Brain pericyte (primary cell): ENCODE measurements around the gene ADAMTS10.
A peak's percentile ranks its signal among the peaks of the same experiment; 100 is the strongest.
"Not testable (repeated sequence)": the region's sequence is repeated elsewhere in the genome, so short reads cannot be mapped to it uniquely, and the experiment has no call there.

Experiments used
- DNase-seq: peaks from one replicate; pipeline ENCODE4 v3.0.0-alpha.2; 2012; ENCODE audit warnings: low read depth, low spot score

ADAMTS10 gene

GRCh38 chr19:8593931-8594330 lies 16.6 kb downstream of the ADAMTS10 start:
- no peak for DNase-seq

DNA sequence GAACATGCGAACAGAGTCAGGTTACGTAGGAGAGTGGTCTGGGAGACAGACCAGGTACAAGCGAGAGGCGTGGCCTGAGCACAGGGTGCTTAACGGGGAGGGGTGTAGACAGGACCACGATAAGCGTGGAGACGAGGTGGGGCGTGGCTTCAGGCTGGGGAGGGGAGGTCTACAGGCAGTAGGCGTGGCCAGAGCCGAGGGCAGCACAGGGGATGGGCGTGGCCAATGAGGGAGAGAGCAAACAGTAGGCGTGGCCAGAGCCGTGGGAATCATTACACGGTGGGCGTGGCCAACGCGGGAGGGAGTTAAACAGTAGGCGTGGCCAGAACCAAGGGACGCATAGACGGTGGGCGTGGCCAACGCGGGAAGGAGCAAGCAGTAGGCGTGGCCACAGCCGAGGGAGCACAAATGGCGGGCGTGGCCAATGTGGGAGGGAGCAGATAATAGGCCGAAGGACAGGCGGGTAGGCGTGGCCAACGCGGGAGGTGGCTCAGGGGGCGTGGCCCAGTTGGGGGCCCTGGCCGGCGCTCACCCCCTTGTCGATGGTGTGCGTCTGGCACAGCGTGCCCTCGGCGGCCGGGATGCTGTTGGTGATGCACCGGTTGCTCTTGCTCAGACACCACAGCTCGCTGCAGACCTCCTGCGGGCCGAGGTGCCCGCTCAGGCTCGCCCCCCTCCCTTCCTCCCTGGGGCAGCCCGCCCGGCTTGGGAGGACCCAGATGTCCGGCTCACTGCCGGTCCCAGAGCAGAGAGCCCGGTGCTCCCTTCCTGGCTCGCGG lies 18.1 kb downstream of the ADAMTS10 start:
- DNase-seq = peak; percentile 99

DNA sequence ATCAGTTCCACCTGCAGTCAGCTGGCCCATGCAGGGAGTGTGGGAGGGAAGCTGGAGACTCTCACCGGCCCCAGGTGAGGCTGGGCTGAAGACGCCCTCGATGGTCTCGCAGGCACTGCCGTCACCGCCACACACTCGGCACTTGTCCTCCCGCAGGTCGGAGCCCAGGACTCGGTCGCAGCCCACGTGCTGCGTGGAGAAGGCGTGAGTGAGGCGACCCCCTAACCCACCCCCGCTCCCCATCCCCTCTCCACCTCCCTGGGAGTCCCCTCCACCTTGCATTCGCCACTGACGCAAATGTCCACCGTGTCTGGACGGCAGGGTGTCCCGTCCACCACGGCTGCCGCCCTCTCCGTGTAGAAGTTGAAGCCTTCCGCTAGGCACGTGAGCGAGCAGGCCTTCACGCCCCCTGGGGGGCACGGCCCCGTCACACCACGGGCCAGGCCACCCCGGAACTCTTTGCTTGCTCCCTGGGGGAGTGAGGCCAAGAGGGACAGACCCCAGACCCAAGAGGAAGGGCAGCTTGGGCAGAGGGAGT lies 21.3 kb downstream of the ADAMTS10 start:
- DNase-seq = no peak

DNA sequence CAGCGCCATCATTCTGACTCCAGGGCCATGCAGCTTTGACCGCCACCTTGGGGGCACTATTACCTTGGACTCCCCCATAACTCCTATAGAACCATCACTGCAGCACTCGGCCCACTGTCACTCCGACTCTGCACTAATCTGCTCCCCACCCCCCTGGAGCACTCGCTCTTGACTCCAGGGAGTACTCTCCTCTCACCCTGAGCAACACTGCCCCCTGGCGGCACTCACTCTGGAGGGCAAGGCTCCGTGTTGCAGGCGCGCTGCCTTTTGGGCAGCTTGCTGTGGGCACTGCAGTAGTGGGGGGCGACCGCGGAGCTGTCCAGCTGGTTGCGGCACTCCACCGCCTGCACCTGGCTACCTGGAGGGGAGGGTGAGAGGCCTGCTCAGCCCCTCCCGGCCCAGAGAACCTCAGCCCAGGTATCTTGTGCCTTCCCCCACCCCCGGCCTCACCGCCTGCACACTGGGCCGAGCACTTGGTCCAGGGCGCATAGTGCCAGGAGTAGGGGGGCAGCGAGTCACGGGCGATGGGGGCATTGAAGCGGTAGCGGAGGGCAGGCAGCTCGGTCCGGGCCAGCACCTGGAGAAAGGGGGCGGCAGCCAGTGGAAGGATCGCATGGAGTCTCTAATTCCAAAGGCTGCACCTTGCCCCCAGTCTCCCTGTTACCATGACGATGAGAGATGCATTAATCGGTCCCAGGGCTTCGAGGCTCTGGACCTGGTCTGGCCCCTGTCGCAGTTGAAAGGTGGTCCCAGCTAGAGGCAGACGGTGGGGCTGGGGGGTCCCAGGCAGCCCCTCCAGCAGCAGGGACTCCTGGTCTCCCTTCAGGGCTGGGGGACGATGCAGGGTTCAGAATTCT lies 24.4 kb downstream of the ADAMTS10 start:
- no peak for DNase-seq

DNA sequence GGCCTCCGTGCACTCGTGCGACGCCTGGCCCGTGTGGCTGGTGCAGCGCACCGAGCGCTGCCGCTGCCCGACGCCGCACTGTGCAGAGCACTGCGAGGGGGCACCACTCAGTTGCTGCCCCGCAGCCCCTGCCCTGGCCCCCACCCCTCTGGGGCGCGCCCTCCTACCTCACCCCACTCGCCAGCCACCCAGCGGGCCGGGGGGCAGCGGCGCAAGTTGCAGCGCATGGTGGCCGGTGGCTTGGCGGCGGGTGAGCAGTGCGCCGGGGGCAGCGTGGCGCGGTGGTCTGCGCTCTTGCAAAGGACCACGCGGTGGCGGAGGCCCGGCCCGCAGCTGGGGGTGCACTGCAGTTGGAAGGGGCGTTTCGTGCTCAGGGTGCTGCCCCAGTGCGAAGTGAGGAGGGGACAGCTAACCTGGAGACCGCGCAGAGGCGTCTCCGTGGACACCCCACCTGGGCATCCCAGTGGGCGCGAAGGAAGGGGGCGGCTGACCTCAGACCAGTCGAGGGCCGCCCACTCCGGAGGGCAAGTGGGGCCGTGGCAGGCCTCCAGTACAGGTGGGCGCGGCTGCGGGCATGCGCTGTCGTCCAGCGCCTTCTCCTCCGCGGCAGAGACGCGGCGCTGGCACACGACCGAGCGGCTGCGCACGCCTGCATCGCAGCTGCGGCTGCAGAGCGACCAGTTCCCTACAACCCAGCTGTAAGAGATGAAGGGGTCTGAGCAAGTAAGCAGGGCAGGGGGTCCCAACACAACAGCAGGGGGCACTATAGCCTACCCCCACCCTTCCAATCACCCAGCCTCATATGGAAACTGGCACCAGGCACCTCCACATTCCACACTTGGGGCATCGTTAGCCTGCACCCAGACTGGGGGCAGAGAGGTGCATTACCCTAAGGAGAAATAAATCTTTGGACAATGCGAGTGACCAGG lies 25.3 kb downstream of the ADAMTS10 start:
- no peak for DNase-seq

GRCh38 chr19:8580710-8581281 lies 29.7 kb downstream of the ADAMTS10 start:
- no peak for DNase-seq

DNA sequence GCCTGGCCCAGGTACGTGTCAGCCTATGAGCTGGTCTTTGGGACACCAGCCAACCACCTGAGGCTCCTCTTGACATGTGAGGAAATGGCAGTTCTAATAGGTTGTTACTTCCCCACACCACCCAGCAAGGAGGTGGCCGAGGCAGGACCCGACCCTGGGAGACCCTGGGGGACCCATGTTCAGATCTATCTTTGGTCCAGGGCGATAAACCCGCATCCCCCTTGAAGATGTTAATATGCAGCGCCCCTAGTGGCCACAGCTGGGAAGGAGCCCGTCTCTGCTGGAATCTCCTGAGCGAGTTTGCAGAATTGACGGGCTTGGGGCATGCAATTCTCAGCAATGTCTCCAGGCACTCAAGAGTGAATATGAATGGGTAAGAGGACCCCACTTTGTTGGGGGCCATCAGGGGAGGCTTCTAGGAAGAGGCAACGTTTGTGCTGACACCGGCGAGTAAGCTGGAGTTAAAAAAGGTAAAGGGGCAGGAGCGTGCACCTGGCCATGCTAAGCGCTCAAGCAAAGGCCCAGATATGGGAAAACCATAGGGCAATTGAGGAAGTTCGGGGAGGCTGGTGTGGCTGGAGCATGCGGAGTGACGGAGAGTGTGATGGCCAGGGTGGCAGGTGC lies 31.8 kb downstream of the ADAMTS10 start:
- DNase-seq = no peak

GRCh38 chr19:8577741-8578140 lies 32.8 kb downstream of the ADAMTS10 start:
- DNase-seq = no peak

GRCh38 chr19:8577247-8577646 lies 33.3 kb downstream of the ADAMTS10 start, which contains the start of gene MYO1F:
TSS of gene MYO1F (minus strand) at chr19:8577442. CDS start at chr19:8577309, 133 bp downstream.
- DNase-seq = no peak

DNA sequence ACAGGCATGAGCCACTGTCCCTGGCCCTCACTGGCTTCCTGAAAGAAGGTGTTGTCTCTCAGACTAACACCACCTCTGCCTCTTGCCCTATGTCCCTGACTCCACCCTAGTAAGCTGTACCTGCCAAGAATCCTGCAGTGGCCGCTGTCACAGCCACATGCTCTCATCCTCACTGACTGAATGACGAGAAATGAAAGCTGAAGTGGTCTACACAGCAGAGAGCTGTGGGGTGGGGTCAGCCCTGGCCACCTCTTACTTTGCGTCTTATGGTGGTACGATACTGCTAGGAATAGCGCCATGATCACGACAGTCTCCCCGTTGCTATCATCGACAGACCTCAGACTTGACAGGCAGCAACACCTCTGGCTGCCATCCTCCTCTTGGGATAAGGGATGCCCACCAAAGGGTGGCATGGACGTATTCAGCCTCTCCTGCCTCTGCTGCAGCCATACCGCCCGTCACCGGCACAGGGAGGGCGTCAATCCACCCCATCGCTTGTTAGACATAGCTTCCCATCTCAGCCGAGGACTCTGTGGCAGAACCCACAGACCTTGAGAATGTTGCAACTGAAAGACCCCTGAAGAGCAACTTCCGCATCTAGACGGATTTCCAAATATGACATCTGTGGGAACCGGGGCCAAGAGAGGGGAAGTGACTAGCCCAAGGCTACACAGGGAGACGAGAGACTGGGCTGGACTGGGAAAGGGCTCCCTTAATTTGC lies 34.1 kb downstream of the ADAMTS10 start:
- no peak for DNase-seq

DNA sequence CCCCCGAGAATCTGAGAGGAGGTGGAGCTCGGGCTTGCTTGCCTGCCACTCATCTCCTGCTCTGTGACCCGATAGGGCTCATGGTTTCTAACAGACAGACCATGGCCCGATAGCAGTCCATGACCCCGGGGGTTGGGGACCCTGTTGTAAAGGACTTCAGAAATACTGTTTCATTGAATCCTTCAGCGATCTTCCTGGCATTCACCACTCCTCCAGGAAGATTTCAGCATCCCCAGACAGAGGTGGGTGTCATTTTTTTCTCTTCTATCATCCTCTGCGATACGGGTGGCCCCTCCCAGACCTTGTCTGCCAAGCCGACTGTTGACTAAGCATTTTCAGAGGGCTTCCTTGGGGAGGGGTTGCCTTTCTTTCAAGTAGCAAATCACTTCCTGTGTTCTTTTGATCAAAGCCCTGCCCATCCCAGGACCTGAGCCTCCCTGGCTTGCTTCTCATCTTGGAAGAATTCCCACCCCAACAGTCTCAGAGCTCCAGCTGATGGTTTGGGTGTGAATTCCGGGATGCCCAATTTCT lies 35.0 kb downstream of the ADAMTS10 start:
- DNase-seq = no peak

- DNase-seq = not testable (repeated sequence)
Observed at GRCh38 chr19:8574619-8574922, 35.9 kb downstream of the ADAMTS10 start.

DNA sequence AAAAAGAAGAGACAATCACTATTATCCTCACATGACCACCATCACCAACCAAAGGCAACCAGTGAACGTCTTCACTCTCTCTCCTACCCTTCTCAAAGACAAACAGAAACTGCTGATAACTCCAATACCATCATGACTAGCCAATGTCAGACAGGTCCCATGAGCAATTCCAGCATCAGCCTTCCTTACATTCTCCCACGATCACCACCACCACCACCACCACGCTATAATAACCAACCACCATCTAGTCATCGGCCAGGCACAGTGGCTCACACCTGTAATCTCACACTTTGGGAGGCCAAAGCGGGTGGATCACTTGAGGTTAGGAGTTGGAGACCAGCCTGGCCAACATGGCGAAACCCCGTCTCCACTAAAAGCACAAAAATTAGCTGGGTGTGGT lies 37.2 kb downstream of the ADAMTS10 start:
- DNase-seq = no peak

DNA sequence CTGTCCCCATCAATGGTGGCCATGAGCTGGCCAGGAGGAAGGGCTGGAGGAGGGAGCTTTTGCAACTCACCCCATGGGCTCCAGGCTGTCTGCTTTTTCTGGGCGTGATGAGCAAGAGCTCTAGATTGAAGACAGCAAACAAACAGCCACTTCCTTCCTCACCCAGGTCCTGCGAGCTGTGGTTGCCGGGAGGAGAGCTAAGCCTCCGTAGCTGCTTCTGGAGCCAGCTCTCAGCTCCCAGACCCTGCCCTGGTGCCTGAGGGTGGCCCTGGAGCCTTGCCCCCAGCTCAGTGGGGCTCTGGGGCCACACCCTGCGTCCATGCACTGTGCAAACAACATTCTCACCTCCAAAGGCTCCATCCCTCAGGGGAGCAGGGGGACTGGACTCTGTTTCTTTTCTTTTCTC lies 39.5 kb downstream of the ADAMTS10 start:
- DNase-seq = no peak

GRCh38 chr19:8569066-8569771 lies 41.3 kb downstream of the ADAMTS10 start:
- DNase-seq = no peak

DNA sequence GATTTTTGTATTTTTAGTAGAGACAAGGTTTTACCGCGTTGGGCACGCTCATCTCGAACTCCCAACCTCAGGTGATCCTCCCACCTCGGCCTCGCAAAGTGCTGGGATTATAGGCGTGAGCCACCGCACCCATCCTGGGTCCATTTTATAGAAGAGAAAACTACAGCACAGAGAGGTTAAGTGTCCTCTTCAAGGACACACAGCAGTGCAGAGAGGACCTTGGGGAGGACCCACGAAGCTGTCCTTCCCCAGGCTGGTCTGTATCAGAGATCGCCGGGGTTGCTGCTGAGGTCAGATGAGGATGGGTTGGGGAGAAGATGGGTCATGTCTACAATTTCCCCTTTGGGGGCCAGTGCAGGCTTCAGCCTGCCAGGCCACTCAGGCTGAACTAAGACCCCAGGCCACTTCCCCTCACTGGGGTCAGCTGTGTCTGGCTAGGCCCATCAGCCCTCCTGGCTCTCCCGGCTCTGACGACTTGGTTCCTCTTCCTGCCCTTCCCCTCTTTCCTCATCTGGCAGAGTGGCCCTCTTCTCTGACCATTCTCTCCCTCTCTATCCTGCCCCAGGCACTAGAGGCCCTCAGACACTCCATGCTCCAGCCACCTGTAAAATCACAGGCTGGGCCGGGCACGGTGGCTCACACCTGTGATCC lies 42.9 kb downstream of the ADAMTS10 start:
- DNase-seq = no peak

- DNase-seq = no peak
Observed at GRCh38 chr19:8566855-8567254, 43.7 kb downstream of the ADAMTS10 start.

DNA sequence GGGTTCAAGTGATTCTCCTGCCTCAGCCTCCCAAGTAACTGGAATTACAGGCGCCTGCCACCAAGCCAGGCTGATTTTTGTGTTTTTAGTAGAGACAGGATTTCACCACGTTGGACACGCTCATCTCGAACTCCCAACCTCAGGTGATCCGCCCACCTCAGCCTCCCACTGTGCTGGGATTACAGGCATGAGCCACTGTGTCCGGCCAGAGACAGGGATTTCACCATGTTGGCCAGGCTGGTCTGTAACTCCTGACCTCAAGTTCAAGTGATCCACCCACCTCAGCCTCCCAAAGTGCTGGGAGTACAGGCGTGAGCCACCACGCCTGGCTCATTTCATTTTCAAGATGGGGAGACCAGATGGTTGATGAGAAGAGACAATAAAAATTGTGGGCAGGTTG lies 45.6 kb downstream of the ADAMTS10 start:
- DNase-seq = not testable (repeated sequence)
